ENCODE results near the gene TTYH1. TPM values are rescaled to one million over a fixed set of nuclear protein-coding genes. Genes with fewer than 3 reads are reported as not detected.

The TTYH1 gene
- total RNA-seq, 2 experiments from 2014 or later, result not detected

DNA sequence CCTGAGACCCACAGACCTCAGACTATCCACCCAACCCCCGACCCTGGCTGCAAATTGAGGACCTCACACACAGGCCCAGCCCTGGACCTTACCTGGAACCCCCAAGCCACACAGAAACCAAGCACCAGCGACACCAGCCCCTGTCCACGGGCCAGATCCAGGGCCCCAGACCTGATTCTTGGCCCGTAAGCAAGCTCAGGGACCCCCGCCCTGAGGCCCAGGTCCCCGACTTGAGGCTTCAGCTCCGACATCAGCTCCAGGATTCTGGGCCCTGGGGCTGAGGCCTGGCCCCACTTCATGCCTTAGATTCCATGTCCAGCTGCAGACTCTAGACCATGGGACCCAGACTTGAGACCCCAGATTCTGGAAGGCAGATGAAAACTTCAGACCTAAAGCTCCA is 6.3 kb downstream of the TTYH1 start:
- Histone ChIP-seq H3K27me3 (ENCODE audit: control insufficient read depth in 1 of 2, insufficient read depth in 2 of 2, low read length in 2 of 2) (peaks cover 19 to 49% of the 10 kb centered on the region in 2 experiments), H3K36me3 (ENCODE audit: insufficient read depth, low read length) (no peaks in the 10 kb centered on the region), H3K9me3 (ENCODE audit: control insufficient read depth in 1 of 2, insufficient read depth in 1 of 2, low read length in 2 of 2) (peaks cover 0 to 4% of the 10 kb centered on the region in 2 experiments), H3K4me1 (ENCODE audit: insufficient read depth, low read length) (peaks cover 14% of the 10 kb centered on the region), H3K27ac (ENCODE audit: low read depth in 1 of 2, low read length in 2 of 2) (no peak overlapping the region), H3K4me3 (ENCODE audit: low read length) (no peak overlapping the region)
- TF ChIP-seq, protein P1, sequence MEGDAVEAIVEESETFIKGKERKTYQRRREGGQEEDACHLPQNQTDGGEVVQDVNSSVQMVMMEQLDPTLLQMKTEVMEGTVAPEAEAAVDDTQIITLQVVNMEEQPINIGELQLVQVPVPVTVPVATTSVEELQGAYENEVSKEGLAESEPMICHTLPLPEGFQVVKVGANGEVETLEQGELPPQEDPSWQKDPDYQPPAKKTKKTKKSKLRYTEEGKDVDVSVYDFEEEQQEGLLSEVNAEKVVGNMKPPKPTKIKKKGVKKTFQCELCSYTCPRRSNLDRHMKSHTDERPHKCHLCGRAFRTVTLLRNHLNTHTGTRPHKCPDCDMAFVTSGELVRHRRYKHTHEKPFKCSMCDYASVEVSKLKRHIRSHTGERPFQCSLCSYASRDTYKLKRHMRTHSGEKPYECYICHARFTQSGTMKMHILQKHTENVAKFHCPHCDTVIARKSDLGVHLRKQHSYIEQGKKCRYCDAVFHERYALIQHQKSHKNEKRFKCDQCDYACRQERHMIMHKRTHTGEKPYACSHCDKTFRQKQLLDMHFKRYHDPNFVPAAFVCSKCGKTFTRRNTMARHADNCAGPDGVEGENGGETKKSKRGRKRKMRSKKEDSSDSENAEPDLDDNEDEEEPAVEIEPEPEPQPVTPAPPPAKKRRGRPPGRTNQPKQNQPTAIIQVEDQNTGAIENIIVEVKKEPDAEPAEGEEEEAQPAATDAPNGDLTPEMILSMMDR (IDR thresholded peaks at IDR 0.05), result no peak
- H3K27me3 Mint-ChIP-seq, result peaks cover 65% of the 10 kb centered on the region
- DNase-seq (peak in 1 of 14 experiments; percentile 6), ATAC-seq (ENCODE audit: poor library complexity) (no peak)
- H3K27ac Mint-ChIP-seq, result no peak overlapping the region
- H3K4me3 Mint-ChIP-seq, result no peak overlapping the region
- H3K36me3 Mint-ChIP-seq (ENCODE audit: low read depth), result no peaks in the 10 kb centered on the region
- ChIA-PET CTCF (no interaction called here), POLR2A (interaction anchor here (0.6 kb wide), 1 partner anchor 49 kb away, joined by 3 read pairs; no protein-coding TSS in a partner anchor)
- H3K9me3 Mint-ChIP-seq, result no peaks in the 10 kb centered on the region
- intact Hi-C loops (cut with DNase I, micrococcal nuclease), result no loop called here
- peaks cover 16% of the 10 kb centered on the region for H3K4me1 Mint-ChIP-seq (ENCODE audit: low read depth)

DNA sequence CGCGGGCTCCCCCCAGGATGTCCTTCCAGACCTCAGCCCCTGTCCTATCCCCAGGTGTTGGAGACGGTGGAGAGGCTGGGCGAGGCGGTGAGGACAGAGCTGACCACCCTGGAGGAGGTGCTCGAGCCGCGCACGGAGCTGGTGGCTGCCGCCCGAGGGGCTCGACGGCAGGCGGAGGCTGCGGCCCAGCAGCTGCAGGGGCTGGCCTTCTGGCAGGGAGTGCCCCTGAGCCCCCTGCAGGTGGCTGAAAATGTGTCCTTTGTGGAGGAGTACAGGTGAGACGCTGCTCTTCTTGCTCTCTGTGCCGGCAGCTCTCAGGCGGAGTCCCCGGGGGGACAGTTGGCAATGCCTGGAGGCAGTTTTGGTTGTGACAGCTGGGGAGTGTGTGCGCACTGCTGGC is 6.9 kb downstream of the TTYH1 start:
- H3K4me3 ChIP-seq (ENCODE audit: low read length), result no peak overlapping the region
- peaks cover 14% of the 10 kb centered on the region for H3K4me1 Mint-ChIP-seq (ENCODE audit: low read depth)
- H3K27ac Mint-ChIP-seq, result no peak overlapping the region
- no peaks in the 10 kb centered on the region for H3K36me3 Mint-ChIP-seq (ENCODE audit: low read depth)
- peaks cover 14% of the 10 kb centered on the region for H3K4me1 ChIP-seq (ENCODE audit: insufficient read depth, low read length)
- no peaks in the 10 kb centered on the region for H3K9me3 Mint-ChIP-seq
- H3K9me3 ChIP-seq (ENCODE audit: control insufficient read depth in 1 of 2, insufficient read depth in 1 of 2, low read length in 2 of 2), result no peaks in the 10 kb centered on the region
- peaks cover 13 to 46% of the 10 kb centered on the region in 2 experiments for H3K27me3 ChIP-seq (ENCODE audit: control insufficient read depth in 1 of 2, insufficient read depth in 2 of 2, low read length in 2 of 2)
- TF ChIP-seq, protein P1 (IDR thresholded peaks at IDR 0.05), result no peak
- no peaks in the 10 kb centered on the region for H3K36me3 ChIP-seq (ENCODE audit: insufficient read depth, low read length)
- DNase-seq, result peak in 1 of 14 experiments; percentile 15
- H3K4me3 Mint-ChIP-seq, result no peak overlapping the region
- H3K27ac ChIP-seq (ENCODE audit: low read depth in 1 of 2, low read length in 2 of 2), result no peak overlapping the region
- CTCF ChIA-PET, result no interaction called here
- ATAC-seq (ENCODE audit: poor library complexity), result no peak
- POLR2A ChIA-PET, result interaction anchor here (0.6 kb wide), 1 partner anchor 26 kb away, joined by 3 read pairs; no protein-coding TSS in a partner anchor
- peaks cover 65% of the 10 kb centered on the region for H3K27me3 Mint-ChIP-seq
- intact Hi-C loops (cut with DNase I, micrococcal nuclease), result no loop called here

DNA sequence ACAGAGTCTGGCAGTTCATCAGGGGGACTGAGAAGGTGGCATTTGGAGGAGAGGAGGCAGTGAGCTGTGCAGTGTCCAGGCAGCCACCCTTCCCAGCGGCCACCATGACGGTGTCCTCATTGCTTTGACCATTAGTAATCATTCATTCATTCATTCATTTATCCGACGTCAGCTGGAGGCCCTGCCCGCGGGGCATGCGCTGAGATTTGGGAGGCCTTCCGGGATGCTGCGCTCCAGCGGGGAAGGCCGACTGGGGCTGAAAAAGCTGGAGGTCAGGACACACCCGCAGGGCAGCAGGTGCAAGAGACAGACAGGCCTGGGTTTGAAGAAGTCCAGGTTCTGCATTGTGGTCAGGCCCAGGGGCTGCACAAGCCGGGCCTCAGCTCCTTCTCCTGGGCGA is 8.9 kb downstream of the TTYH1 start:
- Mint-ChIP-seq H3K4me1 (ENCODE audit: low read depth) (no peaks in the 10 kb centered on the region), H3K36me3 (ENCODE audit: low read depth) (no peaks in the 10 kb centered on the region), H3K4me3 (no peak overlapping the region), H3K27me3 (peaks cover 57% of the 10 kb centered on the region), H3K9me3 (no peaks in the 10 kb centered on the region), H3K27ac (no peak overlapping the region)
- Histone ChIP-seq H3K27me3 (ENCODE audit: control insufficient read depth in 1 of 2, insufficient read depth in 2 of 2, low read length in 2 of 2) (peaks cover 20 to 32% of the 10 kb centered on the region in 2 experiments), H3K4me1 (ENCODE audit: insufficient read depth, low read length) (no peaks in the 10 kb centered on the region), H3K36me3 (ENCODE audit: insufficient read depth, low read length) (no peaks in the 10 kb centered on the region), H3K9me3 (ENCODE audit: control insufficient read depth in 1 of 2, insufficient read depth in 1 of 2, low read length in 2 of 2) (no peaks in the 10 kb centered on the region), H3K27ac (ENCODE audit: low read depth in 1 of 2, low read length in 2 of 2) (no peak overlapping the region), H3K4me3 (ENCODE audit: low read length) (no peak overlapping the region)
- ChIA-PET CTCF (no interaction called here), POLR2A (interaction anchor here (1.5 kb wide), 1 partner anchor 25 kb away, joined by 12 read pairs; the partner anchor contains the start of gene LENG8)
- no peak for ATAC-seq (ENCODE audit: poor library complexity)
- intact Hi-C loops (cut with DNase I, micrococcal nuclease), result no loop called here
- DNase-seq, result no peak
- TF ChIP-seq, protein P1 (IDR thresholded peaks at IDR 0.05), result no peak
